WTC11 (cell line): Measurements from ENCODE around the gene SLC39A6. TPM values are rescaled to one million over a fixed set of nuclear protein-coding genes. Genes with fewer than 3 reads are reported as not detected.

Experiments
- ATAC-seq: fragments of 200-7000 bp; cut with Tn5 transposase; 2 replicates; pipeline ENCODE4 v1.10.0; 2021; ENCODE audit warnings: mild to moderate bottlenecking, moderate library complexity
- CTCF ChIA-PET: fragments of 300-600 bp; sonication (Branson Sonifier 250); formaldehyde crosslinking; loops from one replicate; lab custom pipeline; 2021; ENCODE audit warnings: antibody characterized with exemption; lab: Charles Lee
- POLR2A ChIA-PET: fragments of 350-600 bp; sonication (Branson Sonifier 250); formaldehyde crosslinking; loops from one replicate; lab custom pipeline; 2021; ENCODE audit warnings: antibody characterized with exemption; lab: Charles Lee
- DNase-seq: peaks from one replicate; pipeline ENCODE4 v3.0.0; 2021; ENCODE audit warnings: low spot score
- H3K27ac Mint-ChIP-seq: 2 replicates; pipeline ENCODE4 v1.8.0; 2021; ENCODE audit warnings: mixed read lengths
- H3K27me3 Mint-ChIP-seq: 2 replicates; pipeline ENCODE4 v1.8.0; 2021; ENCODE audit warnings: low read depth, mild to moderate bottlenecking, moderate library complexity, mixed read lengths
- H3K36me3 Mint-ChIP-seq: 2 replicates; pipeline ENCODE4 v1.8.0; 2021; ENCODE audit warnings: mixed read lengths
- H3K4me1 Mint-ChIP-seq: 2 replicates; pipeline ENCODE4 v1.8.0; 2022; ENCODE audit warnings: mixed read lengths
- H3K4me3 Mint-ChIP-seq: 2 replicates; pipeline ENCODE4 v1.8.0; 2021; ENCODE audit warnings: mild to moderate bottlenecking, moderate library complexity, mixed read lengths
- H3K9me3 Mint-ChIP-seq: 2 replicates; pipeline ENCODE4 v1.8.0; 2021; ENCODE audit warnings: mixed read lengths
- ATF6 ChIP-seq: sonication (generic); formaldehyde crosslinking; IDR thresholded peaks from 2 replicates; pipeline ENCODE4 v1.8.1; 2023; ENCODE audit warnings: mild to moderate bottlenecking, missing genetic modification reagents
- CREM ChIP-seq: sonication (generic); formaldehyde crosslinking; IDR thresholded peaks from 2 replicates; pipeline ENCODE4 v1.8.1; 2022; ENCODE audit warnings: mild to moderate bottlenecking, missing genetic modification reagents, moderate library complexity
- CTCF ChIP-seq: fragments of 200-600 bp; IDR thresholded peaks from 2 replicates; pipeline ENCODE4 v1.8.0; 2022; ENCODE audit warnings: antibody characterized with exemption
- ETV6 ChIP-seq: sonication (generic); formaldehyde crosslinking; IDR thresholded peaks from 2 replicates; pipeline ENCODE4 v1.8.1; 2022; ENCODE audit warnings: mild to moderate bottlenecking, missing genetic modification reagents
- GABPB1 ChIP-seq: sonication (generic); formaldehyde crosslinking; IDR thresholded peaks from 2 replicates; pipeline ENCODE4 v1.8.1; 2023; ENCODE audit warnings: mild to moderate bottlenecking, missing genetic modification reagents
- GRHL2 ChIP-seq: fragments of 250-450 bp; sonication (Bioruptor Pico); IDR thresholded peaks from 2 replicates; pipeline ENCODE4 v1.8.0; 2022; ENCODE audit warnings: mild to moderate bottlenecking, moderate library complexity; ENCODE audit not compliant: insufficient replicate concordance, severe bottlenecking
- HMGXB4 ChIP-seq: sonication (generic); formaldehyde crosslinking; IDR thresholded peaks from 2 replicates; pipeline ENCODE4 v1.8.1; 2023; ENCODE audit warnings: mild to moderate bottlenecking, moderate library complexity, missing genetic modification reagents
- IRF1 ChIP-seq: sonication (generic); formaldehyde crosslinking; IDR thresholded peaks from 2 replicates; pipeline ENCODE4 v1.8.0; 2023; ENCODE audit warnings: missing genetic modification reagents
- JUN ChIP-seq: sonication (generic); formaldehyde crosslinking; IDR thresholded peaks from 2 replicates; pipeline ENCODE4 v1.8.0; 2023; ENCODE audit warnings: mild to moderate bottlenecking, missing genetic modification reagents
- MXD4 ChIP-seq: fragments of 250-450 bp; sonication (Bioruptor Pico); IDR thresholded peaks from 2 replicates; pipeline ENCODE4 v1.8.0; 2021; ENCODE audit warnings: mild to moderate bottlenecking, moderate library complexity, borderline replicate concordance
- NFATC4 ChIP-seq: fragments of 250-450 bp; sonication (Bioruptor Pico); IDR thresholded peaks from 2 replicates; pipeline ENCODE4 v1.9.0; 2021; ENCODE audit warnings: mild to moderate bottlenecking
- NR1H2 ChIP-seq: sonication (generic); formaldehyde crosslinking; IDR thresholded peaks from 2 replicates; pipeline ENCODE4 v1.9.0; 2021; ENCODE audit warnings: mild to moderate bottlenecking, moderate library complexity, missing genetic modification reagents
- TP53 ChIP-seq: sonication (generic); formaldehyde crosslinking; IDR thresholded peaks from 2 replicates; pipeline ENCODE4 v1.8.1; 2023; ENCODE audit warnings: mild to moderate bottlenecking, missing genetic modification reagents
- USF1 ChIP-seq: sonication (generic); formaldehyde crosslinking; IDR thresholded peaks from 2 replicates; pipeline ENCODE4 v1.8.0; 2022; ENCODE audit warnings: mild to moderate bottlenecking, missing genetic modification reagents
- ZNF138 ChIP-seq: sonication (generic); formaldehyde crosslinking; conservative IDR thresholded peaks from 2 replicates; pipeline ENCODE4 v1.8.1; 2022; ENCODE audit warnings: mild to moderate bottlenecking, moderate library complexity, missing genetic modification reagents
- ZNF232 ChIP-seq: sonication (generic); formaldehyde crosslinking; IDR thresholded peaks from 2 replicates; pipeline ENCODE4 v1.8.0; 2022; ENCODE audit warnings: mild to moderate bottlenecking, missing genetic modification reagents
- ZNF281 ChIP-seq: sonication (generic); formaldehyde crosslinking; IDR thresholded peaks from 2 replicates; pipeline ENCODE4 v1.8.0; 2023; ENCODE audit warnings: mild to moderate bottlenecking, missing genetic modification reagents
- ZNF416 ChIP-seq: fragments of 250-450 bp; sonication (Bioruptor Pico); IDR thresholded peaks from 2 replicates; pipeline ENCODE4 v1.9.0; 2021; ENCODE audit warnings: mild to moderate bottlenecking, inconsistent platforms
- ZNF423 ChIP-seq: fragments of 250-450 bp; sonication (Bioruptor Pico); IDR thresholded peaks from 2 replicates; pipeline ENCODE4 v2.1.2; 2022; ENCODE audit warnings: mild to moderate bottlenecking, moderate library complexity
- ZSCAN18 ChIP-seq: fragments of 250-450 bp; sonication (Bioruptor Pico); IDR thresholded peaks from 2 replicates; pipeline ENCODE4 v2.1.2; 2022; ENCODE audit warnings: mild to moderate bottlenecking, moderate library complexity
- total RNA-seq: library from RNA; stranded (reverse); gene quantifications from 3 replicates; pipeline ENCODE4 v1.2.3, GENCODE V29; 2021

SLC39A6 gene
- total RNA-seq, 1 experiment from 2014 or later = 29.2 TPM

GRCh38 chr18:36157441-36157840 lies 28.3 kb upstream of the SLC39A6 start:
- H3K4me1 Mint-ChIP-seq = no peaks in the 10 kb centered on the region
- no peak for DNase-seq
- no peaks in the 10 kb centered on the region for H3K27me3 Mint-ChIP-seq
- TF ChIP-seq ZSCAN18 (CRISPR knock-in tag) (no peak), MXD4 (CRISPR knock-in tag) (no peak), GRHL2 (CRISPR knock-in tag) (no peak), IRF1 (CRISPR knock-in tag) (no peak), USF1 (CRISPR knock-in tag) (no peak), HMGXB4 (CRISPR knock-in tag) (no peak), GABPB1 (CRISPR knock-in tag) (no peak), TP53 (CRISPR knock-in tag) (no peak), CREM (CRISPR knock-in tag) (no peak), NFATC4 (CRISPR knock-in tag) (no peak), ZNF423 (CRISPR knock-in tag) (no peak), ZNF232 (CRISPR knock-in tag) (no peak), ZNF416 (CRISPR knock-in tag) (no peak), ATF6 (no peak)
- ATAC-seq = no peak
- no peak overlapping the region for H3K4me3 Mint-ChIP-seq
- POLR2A ChIA-PET = no interaction called here
- no peak overlapping the region for H3K27ac Mint-ChIP-seq
- no peaks in the 10 kb centered on the region for H3K9me3 Mint-ChIP-seq
- peaks cover 81% of the 10 kb centered on the region for H3K36me3 Mint-ChIP-seq
- CTCF ChIA-PET = interaction anchor here (1.6 kb wide), 1 partner anchor 127 kb away, joined by 4 read pairs; no protein-coding TSS in a partner anchor

GRCh38 chr18:36155851-36156757 lies 27.0 kb upstream of the SLC39A6 start:
- Mint-ChIP-seq H3K36me3 (peaks cover 74% of the 10 kb centered on the region), H3K27ac (no peak overlapping the region), H3K4me3 (no peak overlapping the region), H3K27me3 (no peaks in the 10 kb centered on the region), H3K9me3 (no peaks in the 10 kb centered on the region), H3K4me1 (no peaks in the 10 kb centered on the region)
- ChIA-PET CTCF (no interaction called here), POLR2A (no interaction called here)
- ATAC-seq (no peak), DNase-seq (no peak)
- no peak for TF ChIP-seq ZNF281 (CRISPR knock-in tag)
- no peak for TF ChIP-seq NFATC4 (CRISPR knock-in tag)
- no peak for TF ChIP-seq ZNF232 (CRISPR knock-in tag)
- TF ChIP-seq CTCF = no peak
- no peak for TF ChIP-seq JUN (CRISPR knock-in tag)
- no peak for TF ChIP-seq ETV6 (CRISPR knock-in tag)
- no peak for TF ChIP-seq NR1H2 (CRISPR knock-in tag)
- no peak for TF ChIP-seq ZNF138 (CRISPR knock-in tag)
- TF ChIP-seq ATF6 = no peak
